BJ (cell line): ENCODE results near the gene ALG14. TPM values are rescaled to one million over a fixed set of nuclear protein-coding genes. Genes with fewer than 3 reads are reported as not detected.

Experiments
- CTCF ChIA-PET: fragments of 350-600 bp; formaldehyde crosslinking; extraction: SDS; loops from one replicate; lab custom pipeline; 2021; ENCODE audit warnings: antibody characterized with exemption, inconsistent platforms; lab: Yijun Ruan, JAX
- POLR2A ChIA-PET: fragments of 300-600 bp; sonication (Branson Sonifier 250); formaldehyde crosslinking; extraction: SDS; loops from one replicate; lab custom pipeline; 2021; ENCODE audit warnings: antibody characterized with exemption; lab: Charles Lee
- DNase-seq: peaks from one replicate; pipeline ENCODE4 v3.0.0-alpha.2; 2011; ENCODE audit warnings: low read depth
- H3K27me3 ChIP-seq: 2 replicates; pipeline ENCODE4 v1.6.0; 2011; ENCODE audit warnings: low read length; ENCODE audit not compliant: control insufficient read depth, insufficient read depth
- H3K36me3 ChIP-seq: 2 replicates; pipeline ENCODE4 v1.5.1; 2011; ENCODE audit warnings: low read length; ENCODE audit not compliant: control insufficient read depth, insufficient read depth
- H3K4me3 ChIP-seq: 2 replicates; pipeline ENCODE4 v1.5.1; 2011; ENCODE audit warnings: low read depth, mild to moderate bottlenecking, control low read depth, low read length
- polyA plus RNA-seq: library from polyadenylated mRNA; depleted of rRNA; stranded (reverse); fragments of >200 nt; gene quantifications from 2 replicates; pipeline ENCODE4 v1.2.3, GENCODE V29; 2011
- TF ChIP-seq, protein P1 (sequence below): IDR thresholded peaks from 2 replicates; pipeline ENCODE4 v1.5.1; 2011; ENCODE audit warnings: low read depth, mild to moderate bottlenecking, control low read depth, inconsistent platforms, low read length, moderate library complexity; ENCODE audit not compliant: insufficient read depth

Gene ALG14
- polyA plus RNA-seq, 1 experiment, result 2.3 TPM

DNA sequence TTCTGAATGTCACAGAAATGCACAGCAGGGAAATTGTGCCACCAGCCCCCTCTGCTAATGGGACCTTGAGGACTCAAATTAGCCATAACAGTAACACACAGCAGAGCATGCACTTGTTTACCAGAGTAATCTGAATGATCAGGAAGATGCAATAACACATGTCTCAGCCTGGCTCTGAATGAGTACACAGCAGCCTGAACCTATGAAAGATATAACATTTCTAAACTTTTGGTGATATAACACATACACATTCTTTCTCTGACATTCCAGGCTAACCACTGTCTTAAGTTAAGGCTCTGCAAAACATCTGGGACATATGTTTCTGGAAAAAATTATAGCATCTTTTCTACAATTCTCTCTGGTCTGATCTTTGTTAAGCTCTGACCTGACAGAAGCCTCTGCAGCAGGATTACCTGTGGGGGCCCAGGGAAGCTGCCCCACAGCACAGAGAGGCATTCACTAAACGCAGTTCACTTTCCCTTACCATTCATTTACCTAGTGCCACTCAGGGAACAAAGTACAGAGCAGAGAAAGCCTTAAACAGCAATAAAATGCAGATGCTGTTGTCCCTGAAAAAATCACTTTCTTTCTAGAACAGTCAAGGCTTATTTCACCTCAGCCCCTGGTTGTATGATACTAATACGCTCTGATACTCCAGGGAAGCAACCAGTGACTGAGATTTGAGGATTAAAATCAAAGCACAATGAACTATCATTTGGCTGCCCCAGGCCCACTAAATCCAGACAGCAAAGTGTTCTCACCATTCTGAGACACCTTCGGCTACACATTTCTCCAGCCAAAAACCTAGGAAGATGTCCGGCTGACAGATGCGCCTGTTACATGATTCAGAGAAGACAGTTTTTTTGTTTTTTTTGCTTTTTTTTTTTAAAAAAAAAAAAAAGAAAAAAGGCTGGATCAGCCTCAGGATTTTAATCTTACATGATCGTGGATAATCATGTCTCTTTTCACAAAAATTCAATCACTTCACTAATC lies 91.9 kb downstream of the ALG14 start:
- no peak for DNase-seq
- H3K36me3 ChIP-seq, result no peaks in the 10 kb centered on the region
- TF ChIP-seq, protein P1, sequence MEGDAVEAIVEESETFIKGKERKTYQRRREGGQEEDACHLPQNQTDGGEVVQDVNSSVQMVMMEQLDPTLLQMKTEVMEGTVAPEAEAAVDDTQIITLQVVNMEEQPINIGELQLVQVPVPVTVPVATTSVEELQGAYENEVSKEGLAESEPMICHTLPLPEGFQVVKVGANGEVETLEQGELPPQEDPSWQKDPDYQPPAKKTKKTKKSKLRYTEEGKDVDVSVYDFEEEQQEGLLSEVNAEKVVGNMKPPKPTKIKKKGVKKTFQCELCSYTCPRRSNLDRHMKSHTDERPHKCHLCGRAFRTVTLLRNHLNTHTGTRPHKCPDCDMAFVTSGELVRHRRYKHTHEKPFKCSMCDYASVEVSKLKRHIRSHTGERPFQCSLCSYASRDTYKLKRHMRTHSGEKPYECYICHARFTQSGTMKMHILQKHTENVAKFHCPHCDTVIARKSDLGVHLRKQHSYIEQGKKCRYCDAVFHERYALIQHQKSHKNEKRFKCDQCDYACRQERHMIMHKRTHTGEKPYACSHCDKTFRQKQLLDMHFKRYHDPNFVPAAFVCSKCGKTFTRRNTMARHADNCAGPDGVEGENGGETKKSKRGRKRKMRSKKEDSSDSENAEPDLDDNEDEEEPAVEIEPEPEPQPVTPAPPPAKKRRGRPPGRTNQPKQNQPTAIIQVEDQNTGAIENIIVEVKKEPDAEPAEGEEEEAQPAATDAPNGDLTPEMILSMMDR, result no peak
- CTCF ChIA-PET, result interaction anchor here (0.6 to 2.1 kb wide), 3 partner anchors 13 to 60 kb away, joined by 3 to 5 read pairs (median 3); no protein-coding TSS in a partner anchor
- H3K27me3 ChIP-seq, result no peaks in the 10 kb centered on the region
- POLR2A ChIA-PET, result no interaction called here
- no peak overlapping the region for H3K4me3 ChIP-seq

DNA sequence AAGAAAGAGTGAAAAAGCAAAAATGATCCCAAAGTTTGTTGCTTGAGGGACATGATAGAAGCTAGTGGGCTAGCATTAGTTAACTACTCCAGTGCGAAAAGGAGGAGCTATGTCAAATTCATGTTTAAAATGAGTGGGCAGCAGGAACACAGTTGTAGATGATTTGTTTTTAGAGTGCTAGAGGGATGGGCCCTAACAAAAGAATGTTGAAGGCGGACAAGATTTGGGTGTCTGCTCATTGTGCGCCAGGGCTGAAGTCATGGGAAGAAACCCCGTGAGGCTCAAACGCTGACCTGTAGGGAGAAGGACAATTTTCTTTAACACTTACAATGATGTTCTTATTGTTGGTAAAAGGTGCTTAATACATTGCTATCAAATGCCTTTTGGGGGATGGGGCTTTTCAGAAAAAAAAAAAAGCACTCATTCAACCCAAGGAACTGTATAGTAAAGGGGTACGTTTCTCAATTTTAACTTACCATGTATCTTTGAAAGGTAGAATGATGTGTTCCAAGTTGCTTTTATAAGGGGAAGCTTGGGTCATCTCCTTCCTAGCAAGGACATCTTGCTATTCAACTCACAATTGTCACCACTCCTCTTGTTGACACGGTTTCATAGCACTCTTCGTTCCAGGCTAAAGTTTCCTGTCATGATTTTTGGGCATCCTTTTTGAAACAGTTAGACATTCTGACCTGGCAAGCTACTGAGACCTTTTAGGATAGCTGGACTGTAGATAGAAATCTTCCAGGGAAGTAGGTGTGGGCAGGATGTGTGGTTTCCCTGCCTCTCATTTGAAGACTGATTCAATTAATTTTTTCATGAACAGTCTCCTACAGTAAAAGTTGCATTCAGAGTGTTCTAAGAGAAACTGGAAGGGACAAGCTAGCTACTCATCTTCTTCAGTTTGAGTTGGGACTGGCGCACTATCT lies 92.8 kb downstream of the ALG14 start:
- Histone ChIP-seq H3K27me3 (no peaks in the 10 kb centered on the region), H3K4me3 (no peak overlapping the region), H3K36me3 (no peaks in the 10 kb centered on the region)
- ChIA-PET CTCF (interaction anchor here (0.6 to 2.3 kb wide), 4 partner anchors 14 to 62 kb away, joined by 3 to 11 read pairs (median 4); no protein-coding TSS in a partner anchor), POLR2A (no interaction called here)
- no peak for DNase-seq
- TF ChIP-seq, protein P1, result no peak

DNA sequence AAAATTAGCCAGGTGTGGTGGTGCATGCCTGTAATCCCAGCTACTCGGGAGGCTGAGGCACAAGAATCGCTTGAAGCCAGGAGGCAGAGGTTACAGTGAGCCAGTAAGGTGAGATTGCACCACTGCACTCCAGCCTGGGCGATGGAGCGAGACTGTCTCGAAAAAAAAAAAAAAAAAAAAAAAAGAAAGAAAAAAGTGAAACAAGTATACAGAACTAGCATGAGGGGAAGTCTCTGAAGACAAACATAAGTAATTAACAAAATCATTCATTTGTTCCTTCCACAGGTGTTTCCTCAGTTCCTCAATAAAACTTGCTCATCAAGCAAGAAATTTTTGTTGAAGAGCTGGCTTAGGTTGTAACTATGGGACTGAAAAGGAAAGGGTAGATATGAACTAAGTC lies 93.6 kb downstream of the ALG14 start:
- CTCF ChIA-PET, result interaction anchor here (2.1 to 2.3 kb wide), 2 partner anchors 15 to 62 kb away, joined by 5 to 11 read pairs; no protein-coding TSS in a partner anchor
- Histone ChIP-seq H3K4me3 (no peak overlapping the region), H3K36me3 (no peaks in the 10 kb centered on the region), H3K27me3 (no peaks in the 10 kb centered on the region)
- TF ChIP-seq, protein P1, result no peak
- DNase-seq, result no peak
- POLR2A ChIA-PET, result no interaction called here

DNA sequence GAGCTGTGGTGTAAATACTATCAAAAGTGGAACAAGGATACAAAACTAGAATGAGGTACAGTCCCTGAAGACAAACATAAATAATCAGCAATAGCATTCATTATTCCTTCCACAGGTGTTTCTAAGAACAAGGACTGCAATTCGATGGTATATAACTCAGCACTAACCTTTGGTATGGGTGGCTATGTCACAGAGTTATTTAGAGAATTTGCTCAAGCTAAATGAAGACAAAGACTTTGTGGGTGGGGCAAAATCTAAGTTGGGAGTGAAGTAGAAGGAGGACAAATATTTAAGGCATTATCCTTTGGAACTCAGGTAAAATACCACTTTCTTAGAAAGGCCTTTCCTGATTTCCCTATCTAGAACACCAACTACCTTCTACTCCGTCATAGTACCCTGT lies 94.3 kb downstream of the ALG14 start:
- no peaks in the 10 kb centered on the region for H3K27me3 ChIP-seq
- TF ChIP-seq, protein P1, result no peak
- POLR2A ChIA-PET, result no interaction called here
- CTCF ChIA-PET, result interaction anchor here (0.6 to 2.3 kb wide), 2 partner anchors 47 to 63 kb away, joined by 3 to 11 read pairs; no protein-coding TSS in a partner anchor
- H3K4me3 ChIP-seq, result no peak overlapping the region
- DNase-seq, result no peak
- H3K36me3 ChIP-seq, result no peaks in the 10 kb centered on the region
